ENCODE data around the gene PURA. TPM values are rescaled to one million over a fixed set of nuclear protein-coding genes. Genes with fewer than 3 reads are reported as not detected.

The PURA gene
- total RNA-seq, 1 experiment from 2014 or later = 16.9 TPM

DNA sequence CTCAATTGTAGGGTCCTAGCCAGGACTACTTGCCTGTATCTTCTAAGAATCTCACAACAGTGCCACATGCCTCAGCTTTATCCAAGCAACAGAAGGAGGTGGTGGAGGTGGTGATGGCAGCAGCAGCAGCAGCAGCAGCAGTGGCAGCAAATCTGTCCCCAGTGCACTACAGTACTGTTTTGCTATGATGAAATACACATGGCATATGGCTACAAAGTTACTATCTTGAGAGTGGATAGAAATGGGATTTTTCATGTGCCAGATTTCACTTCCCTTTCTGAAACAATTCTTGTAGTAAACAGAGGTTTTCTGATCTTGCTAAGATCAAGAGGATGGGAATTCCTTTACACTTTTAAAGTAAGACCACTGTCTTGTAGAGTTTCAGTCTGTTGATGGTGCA, 53.0 kb downstream of the PURA start:
- POLR2A ChIA-PET = no interaction called here
- in situ Hi-C loops (cut with HindIII; ENCODE audit: low pct_unique_long_range_greater_than_20kb, low sequenced_read_pairs) = no loop called here
- TF ChIP-seq, protein P1, sequence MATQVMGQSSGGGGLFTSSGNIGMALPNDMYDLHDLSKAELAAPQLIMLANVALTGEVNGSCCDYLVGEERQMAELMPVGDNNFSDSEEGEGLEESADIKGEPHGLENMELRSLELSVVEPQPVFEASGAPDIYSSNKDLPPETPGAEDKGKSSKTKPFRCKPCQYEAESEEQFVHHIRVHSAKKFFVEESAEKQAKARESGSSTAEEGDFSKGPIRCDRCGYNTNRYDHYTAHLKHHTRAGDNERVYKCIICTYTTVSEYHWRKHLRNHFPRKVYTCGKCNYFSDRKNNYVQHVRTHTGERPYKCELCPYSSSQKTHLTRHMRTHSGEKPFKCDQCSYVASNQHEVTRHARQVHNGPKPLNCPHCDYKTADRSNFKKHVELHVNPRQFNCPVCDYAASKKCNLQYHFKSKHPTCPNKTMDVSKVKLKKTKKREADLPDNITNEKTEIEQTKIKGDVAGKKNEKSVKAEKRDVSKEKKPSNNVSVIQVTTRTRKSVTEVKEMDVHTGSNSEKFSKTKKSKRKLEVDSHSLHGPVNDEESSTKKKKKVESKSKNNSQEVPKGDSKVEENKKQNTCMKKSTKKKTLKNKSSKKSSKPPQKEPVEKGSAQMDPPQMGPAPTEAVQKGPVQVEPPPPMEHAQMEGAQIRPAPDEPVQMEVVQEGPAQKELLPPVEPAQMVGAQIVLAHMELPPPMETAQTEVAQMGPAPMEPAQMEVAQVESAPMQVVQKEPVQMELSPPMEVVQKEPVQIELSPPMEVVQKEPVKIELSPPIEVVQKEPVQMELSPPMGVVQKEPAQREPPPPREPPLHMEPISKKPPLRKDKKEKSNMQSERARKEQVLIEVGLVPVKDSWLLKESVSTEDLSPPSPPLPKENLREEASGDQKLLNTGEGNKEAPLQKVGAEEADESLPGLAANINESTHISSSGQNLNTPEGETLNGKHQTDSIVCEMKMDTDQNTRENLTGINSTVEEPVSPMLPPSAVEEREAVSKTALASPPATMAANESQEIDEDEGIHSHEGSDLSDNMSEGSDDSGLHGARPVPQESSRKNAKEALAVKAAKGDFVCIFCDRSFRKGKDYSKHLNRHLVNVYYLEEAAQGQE (IDR thresholded peaks at IDR 0.05; ENCODE audit: insufficient read depth in 1 of 2, low read depth in 2 of 2, low read length in 1 of 2) = no peak
- TF ChIP-seq POLR2AphosphoS5 (IDR thresholded peaks at IDR 0.05; ENCODE audit: low read depth, low read length) (no peak), TCF7L2 (IDR thresholded peaks at IDR 0.05; ENCODE audit: low read depth, low read length) (no peak), SIN3A (IDR thresholded peaks at IDR 0.05; ENCODE audit: borderline replicate concordance, insufficient read depth, low read depth, low read length) (no peak)
- TF ChIP-seq, protein P2, sequence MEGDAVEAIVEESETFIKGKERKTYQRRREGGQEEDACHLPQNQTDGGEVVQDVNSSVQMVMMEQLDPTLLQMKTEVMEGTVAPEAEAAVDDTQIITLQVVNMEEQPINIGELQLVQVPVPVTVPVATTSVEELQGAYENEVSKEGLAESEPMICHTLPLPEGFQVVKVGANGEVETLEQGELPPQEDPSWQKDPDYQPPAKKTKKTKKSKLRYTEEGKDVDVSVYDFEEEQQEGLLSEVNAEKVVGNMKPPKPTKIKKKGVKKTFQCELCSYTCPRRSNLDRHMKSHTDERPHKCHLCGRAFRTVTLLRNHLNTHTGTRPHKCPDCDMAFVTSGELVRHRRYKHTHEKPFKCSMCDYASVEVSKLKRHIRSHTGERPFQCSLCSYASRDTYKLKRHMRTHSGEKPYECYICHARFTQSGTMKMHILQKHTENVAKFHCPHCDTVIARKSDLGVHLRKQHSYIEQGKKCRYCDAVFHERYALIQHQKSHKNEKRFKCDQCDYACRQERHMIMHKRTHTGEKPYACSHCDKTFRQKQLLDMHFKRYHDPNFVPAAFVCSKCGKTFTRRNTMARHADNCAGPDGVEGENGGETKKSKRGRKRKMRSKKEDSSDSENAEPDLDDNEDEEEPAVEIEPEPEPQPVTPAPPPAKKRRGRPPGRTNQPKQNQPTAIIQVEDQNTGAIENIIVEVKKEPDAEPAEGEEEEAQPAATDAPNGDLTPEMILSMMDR (IDR thresholded peaks at IDR 0.05) = no peak

DNA sequence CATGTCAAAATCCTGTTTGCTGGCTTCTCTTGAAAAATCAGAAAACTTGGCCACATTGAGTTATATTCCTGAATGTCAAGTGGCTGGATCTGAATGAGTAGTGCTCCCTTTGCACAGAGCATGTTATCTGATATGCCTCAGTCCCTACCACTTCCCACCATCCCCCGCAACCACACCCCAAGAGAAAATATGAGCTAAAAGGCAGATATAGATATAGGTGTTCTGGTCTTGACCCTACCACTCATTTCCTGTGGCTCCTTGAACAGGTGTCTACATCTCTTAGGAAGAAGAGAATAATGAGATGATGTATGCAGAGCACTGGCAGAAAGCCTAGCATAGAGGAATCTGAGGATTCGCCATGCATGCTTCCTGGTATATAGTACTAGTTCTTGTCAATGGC, 54.5 kb downstream of the PURA start:
- Histone ChIP-seq H3K27ac (ENCODE audit: low read length) (no peak overlapping the region), H3K4me1 (ENCODE audit: control insufficient read depth, insufficient read depth, low read length) (no peaks in the 10 kb centered on the region), H3K9me3 (ENCODE audit: control insufficient read depth, insufficient read depth, low read depth, low read length) (no peaks in the 10 kb centered on the region), H3K4me3 (ENCODE audit: low read depth in 2 of 2, low read length in 2 of 2) (no peak overlapping the region), H3K36me3 (ENCODE audit: control insufficient read depth, insufficient read depth, low read length) (no peaks in the 10 kb centered on the region), H3K27me3 (ENCODE audit: control insufficient read depth, insufficient read depth, low read length) (no peaks in the 10 kb centered on the region)
- TF ChIP-seq, protein P1 (IDR thresholded peaks at IDR 0.05; ENCODE audit: insufficient read depth in 1 of 2, low read depth in 2 of 2, low read length in 1 of 2) = no peak
- TF ChIP-seq TCF7L2 (IDR thresholded peaks at IDR 0.05; ENCODE audit: low read depth, low read length) (no peak), POLR2AphosphoS5 (IDR thresholded peaks at IDR 0.05; ENCODE audit: low read depth, low read length) (no peak), SIN3A (IDR thresholded peaks at IDR 0.05; ENCODE audit: borderline replicate concordance, insufficient read depth, low read depth, low read length) (no peak)
- TF ChIP-seq, protein P2 (IDR thresholded peaks at IDR 0.05) = no peak
- intact Hi-C loops (cut with micrococcal nuclease; ENCODE audit: unreplicated experiment) = no loop called here
- ChIA-PET POLR2A (no interaction called here), CTCF (no interaction called here)
- no peak for DNase-seq (ENCODE audit: low read depth, low spot score)
- in situ Hi-C loops (cut with HindIII; ENCODE audit: low pct_unique_long_range_greater_than_20kb, low sequenced_read_pairs) = no loop called here
- BruUV-seq (replicated peaks) = no TSS peak
- no peak for ATAC-seq

More for the DNA sequence above, 53.0 kb downstream of the PURA start:
- ATAC-seq (no peak), DNase-seq (ENCODE audit: low read depth, low spot score) (no peak)
- Histone ChIP-seq H3K27ac (ENCODE audit: low read length) (no peak overlapping the region), H3K9me3 (ENCODE audit: control insufficient read depth, insufficient read depth, low read depth, low read length) (no peaks in the 10 kb centered on the region), H3K4me3 (ENCODE audit: low read depth in 2 of 2, low read length in 2 of 2) (no peak overlapping the region), H3K4me1 (ENCODE audit: control insufficient read depth, insufficient read depth, low read length) (no peaks in the 10 kb centered on the region), H3K36me3 (ENCODE audit: control insufficient read depth, insufficient read depth, low read length) (no peaks in the 10 kb centered on the region), H3K27me3 (ENCODE audit: control insufficient read depth, insufficient read depth, low read length) (no peaks in the 10 kb centered on the region)
- intact Hi-C loops (cut with micrococcal nuclease; ENCODE audit: unreplicated experiment) = no loop called here
- no TSS peak for BruUV-seq (replicated peaks)
- CTCF ChIA-PET = no interaction called here

Measured in Panc1 (cell line).